Stimulated activated CD8-positive, alpha-beta memory T cell treated with anti-CD3 and anti-CD28 coated beads, Interleukin-7, amount 100 ng/mL, for 48 hours (primary cell): Measurements from ENCODE around the gene RPP21.

ENCODE experiments used
- DNase-seq, 2 donors: peaks; one replicate each; pipeline ENCODE4 v3.0.0-alpha.2; 2020; ENCODE audit warnings: low read depth in 1 of 2; ENCODE audit errors: extremely low read depth in 1 of 2

Gene RPP21

DNA sequence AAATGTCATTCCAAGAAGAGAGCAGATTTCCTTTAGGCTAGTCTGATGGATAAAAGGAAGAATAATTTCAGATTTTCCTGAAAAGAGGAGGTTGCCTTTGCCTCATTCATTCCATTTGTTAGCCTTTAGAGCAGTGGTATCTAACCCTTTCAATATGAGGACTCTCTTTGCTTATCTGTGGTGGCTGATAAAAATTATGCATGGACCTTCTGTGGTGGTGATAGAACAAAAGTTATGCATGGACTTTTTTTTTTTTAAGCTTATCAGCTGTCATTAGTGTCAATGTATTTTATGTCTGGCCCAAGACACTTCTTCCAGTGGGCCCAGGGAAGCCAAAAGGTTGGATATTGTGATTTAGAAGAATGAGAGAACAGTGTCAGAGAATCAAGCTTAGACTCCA is 16.6 kb upstream of the RPP21 start:
- no peak for DNase-seq

- DNase-seq: no peak
These were observed 15.6 kb upstream of the RPP21 start for GRCh38 chr6:30329331-30329730.

DNA sequence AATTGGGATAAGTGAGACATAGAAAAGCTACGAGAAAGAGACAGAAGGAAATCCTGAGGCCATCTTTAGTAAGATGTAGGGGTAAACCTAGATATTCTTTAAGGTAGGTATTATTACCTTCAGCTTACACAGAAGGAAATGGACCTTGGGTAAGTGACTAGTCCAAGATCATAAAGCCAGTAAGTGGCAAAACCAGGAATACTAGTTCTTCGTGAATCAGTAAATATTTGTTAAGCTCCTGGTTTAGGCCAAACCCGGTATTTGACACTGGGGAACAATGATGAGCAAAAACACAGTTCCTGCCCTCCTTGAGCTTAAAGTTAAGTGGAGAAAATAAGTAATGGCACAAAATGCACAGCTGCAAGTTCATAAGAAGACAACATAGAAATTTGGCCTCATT is 13.0 kb upstream of the RPP21 start:
- no peak for DNase-seq

DNA sequence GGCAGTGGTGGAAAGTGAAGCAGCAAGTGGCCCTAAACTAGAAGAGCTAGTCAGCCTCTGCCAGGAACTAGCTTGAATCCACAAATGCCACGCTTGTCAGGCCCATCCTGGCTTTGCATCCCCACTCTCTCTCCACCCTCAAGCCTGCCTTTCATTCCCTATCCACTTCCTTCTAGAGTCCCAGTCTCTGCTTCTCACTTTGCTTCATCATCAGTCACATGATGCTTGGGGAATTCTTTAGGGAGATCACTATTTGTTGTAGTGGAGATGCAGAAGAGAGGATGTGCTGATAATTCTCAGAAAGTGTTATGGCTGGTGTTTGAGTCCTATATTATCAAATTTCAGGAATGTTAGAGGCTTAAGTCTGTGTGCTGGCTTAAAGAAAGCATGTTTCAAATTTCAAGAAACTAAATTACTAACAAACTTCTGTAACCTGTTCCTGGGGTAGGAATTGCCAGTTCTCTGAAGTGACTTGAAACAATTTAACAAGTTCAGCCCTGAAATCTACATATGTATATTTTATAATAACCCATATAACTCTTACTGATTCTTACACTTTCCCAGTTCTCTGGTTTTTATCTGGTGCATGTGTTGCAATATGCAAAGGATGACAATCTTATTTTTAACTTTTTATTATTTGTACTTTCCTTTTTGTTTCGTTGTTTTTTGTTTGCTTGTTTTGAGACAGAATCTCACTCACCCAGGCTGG is 10.7 kb upstream of the RPP21 start:
- DNase-seq: no peak

DNA sequence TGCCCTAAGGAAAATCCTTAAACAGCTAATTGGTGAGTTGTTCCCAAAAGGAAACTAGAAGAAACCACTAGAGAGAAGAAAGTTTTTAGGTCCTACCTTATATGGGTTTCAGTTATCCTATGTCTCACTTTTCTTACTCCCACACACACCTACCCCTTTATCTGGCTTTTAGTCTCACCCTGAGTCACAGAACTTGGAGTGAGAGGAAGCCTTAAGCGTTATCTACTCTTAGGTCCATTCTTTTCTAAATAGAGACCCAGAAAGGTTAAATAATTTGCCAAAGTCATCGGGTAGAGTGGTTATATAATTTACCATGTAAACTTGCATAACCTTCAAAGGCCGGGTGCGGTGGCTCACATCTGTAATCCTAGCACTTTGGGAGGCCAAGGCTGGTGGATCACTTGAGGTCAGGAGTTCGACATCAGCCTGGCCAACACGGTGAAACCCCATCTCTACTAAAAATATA is 4.3 kb upstream of the RPP21 start:
- no peak for DNase-seq

GRCh38 chr6:30341218-30341617 is 3.7 kb upstream of the RPP21 start:
- no peak for DNase-seq

DNA sequence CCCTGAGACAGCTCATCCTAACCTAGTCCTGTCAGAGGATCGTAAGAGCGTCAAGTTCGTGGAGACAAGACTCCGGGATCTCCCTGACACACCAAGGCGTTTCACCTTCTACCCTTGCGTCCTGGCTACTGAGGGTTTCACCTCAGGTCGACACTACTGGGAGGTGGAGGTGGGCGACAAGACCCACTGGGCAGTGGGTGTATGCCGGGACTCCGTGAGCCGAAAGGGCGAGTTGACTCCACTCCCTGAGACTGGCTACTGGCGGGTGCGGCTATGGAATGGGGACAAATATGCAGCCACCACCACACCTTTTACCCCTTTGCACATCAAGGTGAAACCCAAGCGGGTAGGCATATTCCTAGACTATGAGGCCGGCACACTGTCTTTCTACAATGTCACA is 3.2 kb upstream of the RPP21 start:
- DNase-seq: no peak

- DNase-seq: no peak
These were observed 627 bp upstream of the RPP21 start for GRCh38 chr6:30344191-30344867.

GRCh38 chr6:30345852-30346251 is 896 bp downstream of the RPP21 start:
- DNase-seq: no peak

- no peak for DNase-seq
These were observed 4.0 kb downstream of the RPP21 start for GRCh38 chr6:30348957-30349356.

DNA sequence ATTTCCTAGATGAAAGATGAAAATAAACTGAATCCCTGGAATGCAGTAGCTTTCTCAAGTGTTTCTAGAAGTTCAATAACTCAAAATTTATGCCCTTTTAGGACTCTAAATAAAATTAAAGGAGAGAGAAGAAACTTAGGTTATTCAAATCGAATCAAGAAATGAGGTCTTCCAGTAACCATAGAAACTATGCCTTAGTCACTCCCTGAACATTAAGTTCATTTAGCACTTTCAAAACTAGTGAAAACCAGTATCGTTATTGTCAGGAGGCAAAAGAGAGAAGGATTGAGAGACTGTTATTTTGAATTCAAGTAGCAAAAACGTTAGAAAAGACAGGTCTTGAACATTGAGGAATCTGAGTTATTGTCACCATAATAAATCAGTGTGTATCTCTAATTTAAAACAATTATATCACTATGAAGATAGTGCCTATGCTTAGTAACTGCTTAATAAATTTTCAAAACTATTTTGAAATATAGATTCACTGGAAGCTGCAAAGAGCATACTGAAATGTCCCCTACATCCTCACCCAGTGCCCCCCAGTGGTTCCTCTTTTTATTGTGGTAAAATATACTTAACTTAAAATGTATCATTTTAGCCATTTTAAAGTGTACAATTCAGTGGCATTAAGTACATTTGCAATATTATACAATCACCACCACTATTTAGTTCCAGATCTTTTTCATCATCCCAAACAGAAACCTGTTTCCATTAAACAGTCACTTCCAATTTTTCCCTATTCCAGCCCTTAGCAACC is 4.6 kb downstream of the RPP21 start:
- no peak for DNase-seq

- DNase-seq: no peak
These were observed 5.6 kb downstream of the RPP21 start for GRCh38 chr6:30350524-30350923.

GRCh38 chr6:30352550-30352949 is 7.6 kb downstream of the RPP21 start:
- DNase-seq: no peak

GRCh38 chr6:30355281-30355680 is 10.3 kb downstream of the RPP21 start:
- DNase-seq: no peak

DNA sequence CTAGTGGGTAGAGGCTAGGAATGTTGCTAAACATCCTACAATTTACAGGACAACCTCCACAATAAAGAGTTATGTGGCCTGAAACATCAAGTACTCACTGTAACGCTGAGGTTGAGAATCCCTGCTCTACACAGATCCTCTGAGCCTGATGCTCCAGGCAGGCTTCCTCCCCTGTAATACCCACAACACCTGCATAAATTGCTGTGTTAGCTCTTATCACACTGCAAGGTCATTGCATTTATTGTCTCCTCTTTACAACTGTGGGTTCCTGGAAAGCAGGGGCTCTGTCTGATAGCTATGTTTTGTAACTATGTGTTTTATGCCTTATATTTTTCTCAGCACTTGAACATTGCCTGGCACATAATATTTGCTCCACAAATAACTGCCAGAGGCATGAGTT is 11.6 kb downstream of the RPP21 start:
- no peak for DNase-seq

GRCh38 chr6:30357678-30358540 is 13.0 kb downstream of the RPP21 start:
- DNase-seq: peak in 1 of 2 donors; percentile 18

DNA sequence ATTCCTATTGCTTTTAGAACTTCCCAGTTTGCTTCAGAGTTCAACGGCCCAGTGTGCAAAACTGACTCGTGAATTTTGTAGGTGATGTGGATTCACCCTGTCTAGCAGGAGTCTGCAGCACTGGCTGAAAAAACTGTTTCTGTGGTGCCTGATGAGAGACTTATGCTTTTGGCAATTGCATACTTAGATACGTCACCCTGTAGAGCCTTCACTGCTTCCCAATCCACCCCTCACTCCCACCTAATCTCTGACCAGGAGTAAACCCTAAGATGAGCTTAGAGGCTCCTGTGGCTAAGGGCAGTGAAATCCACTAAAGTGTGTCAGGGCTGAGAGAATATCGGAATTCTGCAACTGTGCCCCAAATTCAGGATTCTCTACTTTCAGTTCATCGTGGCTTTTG is 14.3 kb downstream of the RPP21 start:
- DNase-seq: no peak

- DNase-seq: no peak
These were observed 15.2 kb downstream of the RPP21 start for GRCh38 chr6:30360139-30360538.

DNA sequence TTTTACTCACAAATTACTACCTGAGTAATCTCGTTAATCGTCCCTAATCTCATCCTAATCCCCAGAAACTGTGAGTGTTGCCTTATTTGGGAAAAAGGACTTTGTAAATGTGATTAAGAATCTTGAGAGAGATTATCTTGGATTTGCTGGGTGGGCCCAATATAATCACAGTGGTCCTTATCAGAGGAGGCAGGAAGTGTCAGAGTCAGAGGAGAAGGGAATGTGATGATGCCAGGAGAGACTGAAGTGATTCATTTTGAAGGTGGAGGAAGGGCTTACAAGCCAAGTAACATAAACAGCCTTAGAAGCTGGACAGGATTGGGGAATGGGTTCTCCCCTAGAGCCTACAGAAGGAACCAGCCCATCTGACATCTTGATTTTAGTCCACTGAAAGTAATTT is 16.7 kb downstream of the RPP21 start:
- no peak for DNase-seq

DNA sequence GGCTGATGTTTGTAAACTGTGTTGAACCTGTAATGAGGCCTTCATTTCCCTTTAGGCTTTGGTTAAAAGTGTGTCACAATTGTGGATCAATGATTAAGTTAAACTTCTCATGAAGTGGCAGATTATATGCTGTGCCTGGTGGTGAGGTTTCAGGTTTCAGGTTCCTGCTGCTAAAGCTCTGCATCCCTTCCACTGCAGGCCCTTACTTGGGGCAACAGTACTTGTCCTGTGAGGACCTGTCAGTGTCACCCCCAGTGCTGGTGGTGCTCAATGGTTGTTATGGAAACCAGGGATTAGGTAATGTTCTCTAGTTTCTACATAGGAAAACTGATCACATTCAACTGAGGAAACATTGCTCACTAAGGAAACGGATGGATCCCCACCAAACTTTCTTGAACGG is 18.5 kb downstream of the RPP21 start:
- DNase-seq: no peak

GRCh38 chr6:30364591-30364990 is 19.6 kb downstream of the RPP21 start:
- no peak for DNase-seq
